Loucy (cell line): Measurements from ENCODE around the gene LGR4.
"Not testable (repeated sequence)": the region's sequence is repeated elsewhere in the genome, so short reads cannot be mapped to it uniquely, and the experiment has no call there.

ENCODE experiments used
- CTCF ChIP-seq: fragments of 200-600 bp; sonication (generic); conservative IDR thresholded peaks from 2 replicates; pipeline ENCODE4 v1.5.1; 2014; ENCODE audit warnings: mild to moderate bottlenecking, antibody characterized with exemption, low read length
- EZH2phosphoT487 ChIP-seq: fragments of 200-600 bp; IDR thresholded peaks from 2 replicates; pipeline ENCODE4 v1.6.1; 2018; ENCODE audit warnings: antibody characterized with exemption, mild to moderate bottlenecking, moderate library complexity, borderline replicate concordance

- not testable (repeated sequence) for TF ChIP-seq CTCF, EZH2phosphoT487
Measured at GRCh38 chr11:27321340-27321739, 151.2 kb downstream of the LGR4 start.
